HepG2 (cell line): Measurements from ENCODE around the gene SULT4A1. TPM values are rescaled to one million over a fixed set of nuclear protein-coding genes. Genes with fewer than 3 reads are reported as not detected.

ENCODE experiments used
- ATAC-seq: fragments of 200-7000 bp; cut with Tn5 transposase; 3 replicates; pipeline ENCODE4 v1.9.1; 2020; ENCODE audit warnings: mild to moderate bottlenecking, moderate library complexity
- BruUV-seq: library from RNA; stranded (reverse); fragments of 400-500 nt; replicated peaks from 2 replicates; lab custom pipeline; 2021; lab: Mats Ljungman, UMichigan
- CTCF ChIA-PET: fragments of 300-600 bp; formaldehyde crosslinking; extraction: SDS; loops from one replicate; lab custom pipeline; 2021; ENCODE audit warnings: low total read pairs, inconsistent platforms, low intra/inter-chr PET ratio; lab: Yijun Ruan, JAX
- POLR2A ChIA-PET: fragments of 350-600 bp; sonication (Branson Sonifier 250); formaldehyde crosslinking; loops from one replicate; lab custom pipeline; 2020; ENCODE audit warnings: antibody characterized with exemption, inconsistent platforms; lab: Yijun Ruan, JAX
- DNase-seq: peaks from one replicate; pipeline ENCODE4 v3.0.0-alpha.2; 2015; ENCODE audit warnings: low spot score
- FAIRE-seq: peaks from 3 replicates; lab custom pipeline; 2011; peaks lifted over from hg19 to GRCh38; lab: Jason Lieb, UNC
- H2AFZ ChIP-seq: one replicate; pipeline ENCODE4 v1.6.1; 2011; ENCODE audit warnings: low read length, inconsistent platforms
- H3K27ac ChIP-seq: fragments of 300-600 bp; 3 replicates; pipeline ENCODE4 v1.8.0; 2011; ENCODE audit warnings: mixed run types, mild to moderate bottlenecking, mixed read lengths, low read length, inconsistent platforms; ENCODE audit not compliant: insufficient read depth; ENCODE audit errors: extremely low read length
- H3K27me3 ChIP-seq, 2 experiments: fragments of 200-600 bp in 1 of 2; 2 replicates in 1 of 2; 3 replicates in 1 of 2; pipeline versions ENCODE4 v1.6.0 to v1.8.0; 2011; ENCODE audit warnings: low read length in 2 of 2, mild to moderate bottlenecking in 2 of 2, moderate library complexity in 2 of 2, inconsistent platforms in 1 of 2; ENCODE audit not compliant: insufficient read depth in 2 of 2, control insufficient read depth in 1 of 2
- H3K36me3 ChIP-seq, 2 experiments: fragments of 200-600 bp in 1 of 2; replicated peaks in 1 of 2; 2 replicates in 1 of 2; 3 replicates in 1 of 2; pipeline versions ENCODE4 v1.5.1 to v1.8.0; 2011; ENCODE audit warnings: low read length in 2 of 2, inconsistent platforms in 1 of 2; ENCODE audit not compliant: insufficient read depth in 2 of 2, control insufficient read depth in 1 of 2
- H3K4me1 ChIP-seq: 2 replicates; pipeline ENCODE4 v1.5.1; 2012; ENCODE audit warnings: low read length, inconsistent platforms; ENCODE audit not compliant: insufficient read depth
- H3K4me2 ChIP-seq: 2 replicates; pipeline ENCODE4 v1.6.0; 2011; ENCODE audit warnings: low read depth, low read length, inconsistent platforms
- H3K4me3 ChIP-seq, 3 experiments: fragments of 200-600 bp in 1 of 3; sonication (generic), shearing (Covaris generic) in 1 of 3; replicated peaks in 1 of 3; 2 replicates each; pipeline ENCODE4 v1.5.1; 2011 to 2016; ENCODE audit warnings: low read length in 3 of 3, inconsistent platforms in 2 of 3, low read depth in 2 of 3, mild to moderate bottlenecking in 2 of 3, control low read depth in 1 of 3, mixed read lengths in 1 of 3; ENCODE audit not compliant: insufficient read depth in 1 of 3
- H3K79me2 ChIP-seq: one replicate; pipeline ENCODE4 v1.6.1; 2011; ENCODE audit warnings: low read length, inconsistent platforms; ENCODE audit not compliant: insufficient read depth
- H3K9ac ChIP-seq: 2 replicates; pipeline ENCODE4 v1.6.0; 2011; ENCODE audit warnings: mild to moderate bottlenecking, low read depth, low read length, inconsistent platforms; ENCODE audit not compliant: insufficient read depth
- H3K9me3 ChIP-seq: 2 replicates; pipeline ENCODE4 v1.5.1; 2012; ENCODE audit warnings: mild to moderate bottlenecking, low read length
- H4K20me1 ChIP-seq: 2 replicates; pipeline ENCODE4 v1.6.0; 2011; ENCODE audit warnings: inconsistent platforms, mild to moderate bottlenecking, low read length, moderate library complexity; ENCODE audit not compliant: insufficient read depth
- ATF6 ChIP-seq: sonication (generic); formaldehyde crosslinking; conservative IDR thresholded peaks from 2 replicates; pipeline ENCODE4 v1.4.0; 2020; ENCODE audit warnings: missing genetic modification reagents
- ATRX ChIP-seq: sonication (generic); formaldehyde crosslinking; IDR thresholded peaks from 2 replicates; pipeline ENCODE4 v1.4.0; 2020; ENCODE audit warnings: missing genetic modification reagents, borderline replicate concordance
- E2F5 ChIP-seq: sonication (generic); formaldehyde crosslinking; conservative IDR thresholded peaks from 2 replicates; pipeline ENCODE4 v1.4.0; 2020; ENCODE audit warnings: missing genetic modification reagents
- JDP2 ChIP-seq: sonication (generic); formaldehyde crosslinking; IDR thresholded peaks from 2 replicates; pipeline ENCODE4 v1.8.1; 2022; ENCODE audit warnings: missing genetic modification reagents, borderline replicate concordance
- PPARG ChIP-seq: conservative IDR thresholded peaks from 2 replicates; pipeline ENCODE4 v1.6.1; 2016; ENCODE audit warnings: missing biosample characterization, missing genetic modification reagents
- PRDM15 ChIP-seq: sonication (generic); formaldehyde crosslinking; IDR thresholded peaks from 2 replicates; pipeline ENCODE4 v1.4.0; 2020; ENCODE audit warnings: missing genetic modification reagents
- SRF ChIP-seq: IDR thresholded peaks from 2 replicates; pipeline ENCODE4 v1.6.1; 2011; ENCODE audit warnings: mild to moderate bottlenecking, low read depth, low read length, moderate library complexity
- TFDP2 ChIP-seq: sonication (generic); formaldehyde crosslinking; IDR thresholded peaks from 2 replicates; pipeline ENCODE4 v1.4.0; 2020; ENCODE audit warnings: missing genetic modification reagents
- THAP11 ChIP-seq: IDR thresholded peaks from 2 replicates; pipeline ENCODE4 v1.6.1; 2016; ENCODE audit warnings: missing biosample characterization, missing genetic modification reagents
- ZBTB8A ChIP-seq: sonication (generic); formaldehyde crosslinking; IDR thresholded peaks from 2 replicates; pipeline ENCODE4 v1.4.0; 2020; ENCODE audit warnings: mild to moderate bottlenecking, low read depth, missing genetic modification reagents, borderline replicate concordance
- ZNF121 ChIP-seq: sonication (generic); formaldehyde crosslinking; IDR thresholded peaks from 2 replicates; pipeline ENCODE4 v1.5.0; 2020; ENCODE audit warnings: mild to moderate bottlenecking, missing genetic modification reagents
- ZNF138 ChIP-seq: sonication (generic); formaldehyde crosslinking; IDR thresholded peaks from 2 replicates; pipeline ENCODE4 v1.5.0; 2020; ENCODE audit warnings: mild to moderate bottlenecking, low read depth, missing genetic modification reagents
- ZNF326 ChIP-seq: sonication (generic); formaldehyde crosslinking; IDR thresholded peaks from 2 replicates; pipeline ENCODE4 v1.4.0; 2020; ENCODE audit warnings: missing genetic modification reagents, borderline replicate concordance
- ZNF720 ChIP-seq: sonication (generic); formaldehyde crosslinking; IDR thresholded peaks from 2 replicates; pipeline ENCODE4 v1.4.0; 2020; ENCODE audit warnings: missing genetic modification reagents
- ZSCAN12 ChIP-seq: sonication (generic); formaldehyde crosslinking; IDR thresholded peaks from 2 replicates; pipeline ENCODE4 v1.9.0; 2021; ENCODE audit warnings: mild to moderate bottlenecking, missing genetic modification reagents
- WGBS: methylation state at CpG from one replicate; pipeline ENCODE4 v1.1.6; 2017; ENCODE audit warnings: low lambda C conversion rate; 5-methylcytosine and 5-hydroxymethylcytosine counted together
- in situ Hi-C: cut with HindIII; loops from 2 replicates; pipeline ENCODE4 v1.10.0; 2017; ENCODE audit warnings: low pct_unique_long_range_greater_than_20kb; ENCODE audit not compliant: extremely low pct_ligation_motif_present
- intact Hi-C: fragments of 100-400 bp; cut with micrococcal nuclease; formaldehyde crosslinking; loops from one replicate; pipeline ENCODE4 v1.10.0; 2022; ENCODE audit not compliant: unreplicated experiment
- polyA plus RNA-seq, 8 experiments: library from polyadenylated mRNA; depleted of rRNA in 3 of 8; stranded (reverse) in 7 of 8; unstranded in 1 of 8; fragments of >200 nt; fragmentation: Illumina TruSeq in 4 of 8; extraction: Trizol in 4 of 8; gene quantifications; 2 replicates each; pipeline versions ENCODE4 v1.2.1 to v1.2.3, GENCODE V29; 2011 to 2016; ENCODE audit warnings: low read depth in 4 of 8, missing spikeins in 1 of 8, mixed read lengths in 1 of 8; ENCODE audit not compliant: insufficient read depth in 1 of 8
- total RNA-seq, 5 experiments: library from RNA; depleted of rRNA; stranded (reverse); fragments of >200 nt; fragmentation: Illumina TruSeq; extraction: Trizol; gene quantifications; 2 replicates each; pipeline ENCODE4 v1.2.3, GENCODE V29; 2016; ENCODE audit warnings: low read depth in 1 of 5

Gene SULT4A1
- total and polyA plus RNA-seq, 2 of the 13 experiments (the other 11 are each of a cell fraction or from before 2014, with no cell fraction given), result not detected

- Histone ChIP-seq H3K4me1 (peaks cover 12% of the 10 kb centered on the region), H3K4me3 (no peak overlapping the region), H3K27me3 (peaks cover 5 to 38% of the 10 kb centered on the region in 2 experiments; a peak in 4 of 5 replicates), H3K79me2 (no peaks in the 10 kb centered on the region), H3K9me3 (no peaks in the 10 kb centered on the region), H3K4me2 (no peak overlapping the region), H3K27ac (no peak overlapping the region), H3K36me3 (no peaks in the 10 kb centered on the region), H4K20me1 (no peaks in the 10 kb centered on the region), H2AFZ (no peak overlapping the region), H3K9ac (no peak overlapping the region)
- CTCF ChIA-PET, result no interaction called here
- no peak for FAIRE-seq
- no peak for TF ChIP-seq ATRX (CRISPR knock-in tag)
- no peak for TF ChIP-seq ZNF138
- no peak for TF ChIP-seq ZNF326
- no peak for TF ChIP-seq TFDP2 (CRISPR knock-in tag)
- no peak for TF ChIP-seq E2F5 (CRISPR knock-in tag)
- TF ChIP-seq ZBTB8A (CRISPR knock-in tag), result no peak
- TF ChIP-seq ATF6, result no peak
- no peak for TF ChIP-seq PRDM15
- TF ChIP-seq SRF, result no peak
- no peak for TF ChIP-seq THAP11 (CRISPR knock-in tag)
- TF ChIP-seq PPARG (CRISPR knock-in tag), result no peak
- no peak for TF ChIP-seq JDP2 (CRISPR knock-in tag)
- TF ChIP-seq ZNF720 (CRISPR knock-in tag), result no peak
- TF ChIP-seq ZSCAN12 (CRISPR knock-in tag), result no peak
- no peak for TF ChIP-seq ZNF121 (CRISPR knock-in tag)
- intact Hi-C loops, result no loop called here
- POLR2A ChIA-PET, result no interaction called here
- in situ Hi-C loops, result no loop called here
- 17% methylated on average over 13 of the region's 13 CpGs for WGBS
- DNase-seq, result no peak
- BruUV-seq, result no TSS peak
- ATAC-seq, result no peak
Measured at GRCh38 chr22:43827003-43827735, 35.1 kb downstream of the SULT4A1 start.
